Pons (tissue), 1 donor: ENCODE results near the gene RANBP3L.
"Not testable (repeated sequence)": the region's sequence is repeated elsewhere in the genome, so short reads cannot be mapped to it uniquely, and the experiment has no call there.

ENCODE experiments used
- DNase-seq: peaks from one replicate; pipeline ENCODE4 v3.0.0-alpha.2; 2016; ENCODE audit warnings: low spot score

RANBP3L gene

GRCh38 chr5:36285837-36286615, 15.7 kb downstream of the RANBP3L start:
- no peak for DNase-seq

- not testable (repeated sequence) for DNase-seq
Observed at GRCh38 chr5:36283775-36284174, 17.9 kb downstream of the RANBP3L start.

GRCh38 chr5:36281626-36282025, 20.1 kb downstream of the RANBP3L start:
- no peak for DNase-seq

- no peak for DNase-seq
Observed at GRCh38 chr5:36279054-36279698, 22.5 kb downstream of the RANBP3L start.

- DNase-seq, result no peak
Observed at GRCh38 chr5:36277521-36278176, 24.1 kb downstream of the RANBP3L start.

GRCh38 chr5:36276864-36277263, 24.8 kb downstream of the RANBP3L start:
- peak; percentile 46 for DNase-seq

GRCh38 chr5:36273809-36274526, 27.7 kb downstream of the RANBP3L start:
- DNase-seq, result no peak

GRCh38 chr5:36272136-36272690, 29.5 kb downstream of the RANBP3L start:
- DNase-seq, result no peak

GRCh38 chr5:36270876-36271575, 30.7 kb downstream of the RANBP3L start:
- DNase-seq, result no peak

- DNase-seq, result no peak
Observed at GRCh38 chr5:36270175-36270574, 31.5 kb downstream of the RANBP3L start.

- no peak for DNase-seq
Observed at GRCh38 chr5:36269478-36269877, 32.2 kb downstream of the RANBP3L start.

GRCh38 chr5:36267905-36268304, 33.8 kb downstream of the RANBP3L start:
- DNase-seq, result no peak

GRCh38 chr5:36264202-36264760, 37.4 kb downstream of the RANBP3L start:
- DNase-seq, result no peak

- no peak for DNase-seq
Observed at GRCh38 chr5:36261186-36261585, 40.5 kb downstream of the RANBP3L start.

- no peak for DNase-seq
Observed at GRCh38 chr5:36253575-36253974, 48.1 kb downstream of the RANBP3L start.

GRCh38 chr5:36252722-36253365, 48.9 kb downstream of the RANBP3L start:
- peak; percentile 53 for DNase-seq

- DNase-seq, result no peak
Observed at GRCh38 chr5:36251218-36251617, 50.5 kb downstream of the RANBP3L start.

- DNase-seq, result no peak
Observed at GRCh38 chr5:36250427-36250826, 51.3 kb downstream of the RANBP3L start.

- no peak for DNase-seq
Observed at GRCh38 chr5:36246036-36246800, 55.5 kb downstream of the RANBP3L start.

- no peak for DNase-seq
Observed at GRCh38 chr5:36244076-36244475, 57.6 kb downstream of the RANBP3L start.
